HepG2 (cell line): ENCODE data around the gene HLA-DMB. TPM values are rescaled to one million over a fixed set of nuclear protein-coding genes. Genes with fewer than 3 reads are reported as not detected.

Experiments used
- CCAR2 ChIP-seq: fragments of 200-400 bp; formaldehyde crosslinking; optimal IDR thresholded peaks from 2 replicates; pipeline ENCODE3; 2018; ENCODE audit warnings: low read depth, mild to moderate bottlenecking, low read length, moderate library complexity
- DNMT3B ChIP-seq: conservative IDR thresholded peaks from 2 replicates; pipeline ENCODE4 v1.6.1; 2016; ENCODE audit warnings: missing biosample characterization, control low read depth
- ELF1 ChIP-seq: sonication (generic); formaldehyde crosslinking; IDR thresholded peaks from 2 replicates; pipeline ENCODE4 v1.4.0; 2020; ENCODE audit warnings: missing genetic modification reagents
- HHEX ChIP-seq: IDR thresholded peaks from 2 replicates; pipeline ENCODE4 v1.6.1; 2016; ENCODE audit warnings: control low read depth
- KMT2B ChIP-seq: IDR thresholded peaks from 2 replicates; pipeline ENCODE4 v1.6.1; 2016; ENCODE audit warnings: missing genetic modification reagents, missing compliant biosample characterization
- MYNN ChIP-seq: sonication (generic); formaldehyde crosslinking; IDR thresholded peaks from 2 replicates; pipeline ENCODE4 v1.4.0; 2020; ENCODE audit warnings: mild to moderate bottlenecking, low read depth, missing genetic modification reagents
- NFYC ChIP-seq: IDR thresholded peaks from 2 replicates; pipeline ENCODE4 v1.6.1; 2016; ENCODE audit warnings: missing genetic modification reagents, missing compliant biosample characterization
- PHF5A ChIP-seq: IDR thresholded peaks from one replicate; pipeline ENCODE4 v1.6.1; 2018; ENCODE audit warnings: low read depth, missing genetic modification reagents; ENCODE audit not compliant: unreplicated experiment
- RARG ChIP-seq: sonication (generic); formaldehyde crosslinking; IDR thresholded peaks from 2 replicates; pipeline ENCODE4 v1.4.0; 2020; ENCODE audit warnings: low read depth, mild to moderate bottlenecking, missing genetic modification reagents
- SATB2 ChIP-seq: sonication (generic); formaldehyde crosslinking; IDR thresholded peaks from 2 replicates; pipeline ENCODE4 v1.5.0; 2020; ENCODE audit warnings: missing genetic modification reagents
- ZFYVE20 ChIP-seq: sonication (generic); formaldehyde crosslinking; IDR thresholded peaks from 2 replicates; pipeline ENCODE4 v1.8.0; 2023; ENCODE audit warnings: low read depth, mild to moderate bottlenecking, moderate library complexity, missing genetic modification reagents, borderline replicate concordance
- ZNF274 ChIP-seq: sonication (generic); formaldehyde crosslinking; IDR thresholded peaks from 2 replicates; pipeline ENCODE4 v1.5.1; 2020; ENCODE audit warnings: mild to moderate bottlenecking, missing genetic modification reagents
- ZNF354B ChIP-seq: sonication (generic); formaldehyde crosslinking; IDR thresholded peaks from 2 replicates; pipeline ENCODE4 v1.8.0; 2022; ENCODE audit warnings: mild to moderate bottlenecking, missing genetic modification reagents
- ZNF772 ChIP-seq: sonication (generic); formaldehyde crosslinking; IDR thresholded peaks from 2 replicates; pipeline ENCODE4 v1.5.0; 2020; ENCODE audit warnings: mild to moderate bottlenecking, missing genetic modification reagents
- ZNF788 ChIP-seq: sonication (generic); formaldehyde crosslinking; IDR thresholded peaks from 2 replicates; pipeline ENCODE4 v1.5.0; 2020; ENCODE audit warnings: mild to moderate bottlenecking, missing genetic modification reagents, borderline replicate concordance
- ZSCAN22 ChIP-seq: sonication (generic); formaldehyde crosslinking; IDR thresholded peaks from 2 replicates; pipeline ENCODE4 v1.4.0; 2020; ENCODE audit warnings: mild to moderate bottlenecking, missing genetic modification reagents
- polyA plus RNA-seq, 8 experiments: library from polyadenylated mRNA; depleted of rRNA in 3 of 8; stranded (reverse) in 7 of 8; unstranded in 1 of 8; fragments of >200 nt; fragmentation: Illumina TruSeq in 4 of 8; extraction: Trizol in 4 of 8; gene quantifications; 2 replicates each; pipeline versions ENCODE4 v1.2.1 to v1.2.3, GENCODE V29; 2011 to 2016; ENCODE audit warnings: low read depth in 4 of 8, missing spikeins in 1 of 8, mixed read lengths in 1 of 8; ENCODE audit not compliant: insufficient read depth in 1 of 8
- total RNA-seq, 5 experiments: library from RNA; depleted of rRNA; stranded (reverse); fragments of >200 nt; fragmentation: Illumina TruSeq; extraction: Trizol; gene quantifications; 2 replicates each; pipeline ENCODE4 v1.2.3, GENCODE V29; 2016; ENCODE audit warnings: low read depth in 1 of 5
- TF ChIP-seq, protein P1 (sequence below): sonication (generic); formaldehyde crosslinking; IDR thresholded peaks from 2 replicates; pipeline ENCODE4 v1.9.0; 2021; ENCODE audit warnings: missing genetic modification reagents, borderline replicate concordance
- TF ChIP-seq, protein P2 (sequence below): sonication (generic); formaldehyde crosslinking; IDR thresholded peaks from 2 replicates; pipeline ENCODE4 v1.4.0; 2020; ENCODE audit warnings: missing genetic modification reagents
- TF ChIP-seq, protein P3 (sequence below): sonication (generic); formaldehyde crosslinking; IDR thresholded peaks from 2 replicates; pipeline ENCODE4 v1.8.1; 2023; ENCODE audit warnings: mild to moderate bottlenecking, missing genetic modification reagents
- TF ChIP-seq, protein P4 (sequence below): sonication (generic); formaldehyde crosslinking; IDR thresholded peaks from 2 replicates; pipeline ENCODE4 v1.8.0; 2022; ENCODE audit warnings: mild to moderate bottlenecking, missing genetic modification reagents, moderate library complexity
- TF ChIP-seq, protein P5 (sequence below): sonication (generic); formaldehyde crosslinking; IDR thresholded peaks from 2 replicates; pipeline ENCODE4 v1.4.0; 2020; ENCODE audit warnings: mild to moderate bottlenecking, missing genetic modification reagents

Gene HLA-DMB
- total and polyA plus RNA-seq, 2 of the 13 experiments (the other 11 are each of a cell fraction or from before 2014, with no cell fraction given) = not detected

DNA sequence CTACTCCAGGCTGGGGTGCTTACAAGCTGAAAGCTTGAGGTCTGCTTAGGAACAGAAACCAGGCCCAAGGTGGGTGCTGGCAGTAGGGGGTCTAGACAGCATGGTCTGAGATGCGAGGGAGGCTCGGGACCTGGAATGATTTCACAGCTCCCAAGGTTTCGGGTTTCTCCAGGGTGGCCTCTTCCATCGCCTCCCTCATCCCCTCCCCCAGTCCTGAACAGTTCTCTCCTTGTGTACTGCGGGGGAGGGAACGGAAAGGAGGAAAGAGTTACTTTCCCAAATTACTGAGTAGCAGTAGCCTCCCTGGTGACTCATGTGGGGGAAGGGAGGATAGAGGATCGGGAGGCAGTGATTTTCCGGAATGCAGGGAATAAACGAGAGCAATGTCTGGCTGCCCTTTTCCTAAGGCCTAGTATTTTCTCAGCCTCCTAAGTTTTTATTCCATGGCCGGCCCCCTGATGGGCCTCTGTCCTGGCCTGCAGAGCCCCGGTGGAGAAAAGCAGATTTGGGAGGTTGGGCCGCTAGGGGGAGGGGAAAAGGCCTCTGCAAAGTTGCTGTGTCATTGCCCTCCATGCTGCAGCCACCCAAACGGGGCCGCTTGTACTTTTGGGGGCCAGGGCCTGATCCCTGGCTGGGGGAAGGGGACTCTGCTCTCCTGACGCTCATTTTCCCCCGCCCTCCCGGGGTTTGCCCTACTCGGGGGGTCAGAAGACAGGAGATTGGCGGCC lies 29.0 kb upstream of the HLA-DMB start (continued):
- no peak for TF ChIP-seq CCAR2
- TF ChIP-seq KMT2B (CRISPR knock-in tag) = no peak
- no peak for TF ChIP-seq ZNF274 (CRISPR knock-in tag)
- TF ChIP-seq, protein P1, sequence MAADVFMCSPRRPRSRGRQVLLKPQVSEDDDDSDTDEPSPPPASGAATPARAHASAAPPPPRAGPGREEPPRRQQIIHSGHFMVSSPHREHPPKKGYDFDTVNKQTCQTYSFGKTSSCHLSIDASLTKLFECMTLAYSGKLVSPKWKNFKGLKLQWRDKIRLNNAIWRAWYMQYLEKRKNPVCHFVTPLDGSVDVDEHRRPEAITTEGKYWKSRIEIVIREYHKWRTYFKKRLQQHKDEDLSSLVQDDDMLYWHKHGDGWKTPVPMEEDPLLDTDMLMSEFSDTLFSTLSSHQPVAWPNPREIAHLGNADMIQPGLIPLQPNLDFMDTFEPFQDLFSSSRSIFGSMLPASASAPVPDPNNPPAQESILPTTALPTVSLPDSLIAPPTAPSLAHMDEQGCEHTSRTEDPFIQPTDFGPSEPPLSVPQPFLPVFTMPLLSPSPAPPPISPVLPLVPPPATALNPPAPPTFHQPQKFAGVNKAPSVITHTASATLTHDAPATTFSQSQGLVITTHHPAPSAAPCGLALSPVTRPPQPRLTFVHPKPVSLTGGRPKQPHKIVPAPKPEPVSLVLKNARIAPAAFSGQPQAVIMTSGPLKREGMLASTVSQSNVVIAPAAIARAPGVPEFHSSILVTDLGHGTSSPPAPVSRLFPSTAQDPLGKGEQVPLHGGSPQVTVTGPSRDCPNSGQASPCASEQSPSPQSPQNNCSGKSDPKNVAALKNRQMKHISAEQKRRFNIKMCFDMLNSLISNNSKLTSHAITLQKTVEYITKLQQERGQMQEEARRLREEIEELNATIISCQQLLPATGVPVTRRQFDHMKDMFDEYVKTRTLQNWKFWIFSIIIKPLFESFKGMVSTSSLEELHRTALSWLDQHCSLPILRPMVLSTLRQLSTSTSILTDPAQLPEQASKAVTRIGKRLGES (CRISPR knock-in tag) = 0 out of 2 replicates have a peak, but pooled peaks have one; percentile 18
- TF ChIP-seq, protein P2, sequence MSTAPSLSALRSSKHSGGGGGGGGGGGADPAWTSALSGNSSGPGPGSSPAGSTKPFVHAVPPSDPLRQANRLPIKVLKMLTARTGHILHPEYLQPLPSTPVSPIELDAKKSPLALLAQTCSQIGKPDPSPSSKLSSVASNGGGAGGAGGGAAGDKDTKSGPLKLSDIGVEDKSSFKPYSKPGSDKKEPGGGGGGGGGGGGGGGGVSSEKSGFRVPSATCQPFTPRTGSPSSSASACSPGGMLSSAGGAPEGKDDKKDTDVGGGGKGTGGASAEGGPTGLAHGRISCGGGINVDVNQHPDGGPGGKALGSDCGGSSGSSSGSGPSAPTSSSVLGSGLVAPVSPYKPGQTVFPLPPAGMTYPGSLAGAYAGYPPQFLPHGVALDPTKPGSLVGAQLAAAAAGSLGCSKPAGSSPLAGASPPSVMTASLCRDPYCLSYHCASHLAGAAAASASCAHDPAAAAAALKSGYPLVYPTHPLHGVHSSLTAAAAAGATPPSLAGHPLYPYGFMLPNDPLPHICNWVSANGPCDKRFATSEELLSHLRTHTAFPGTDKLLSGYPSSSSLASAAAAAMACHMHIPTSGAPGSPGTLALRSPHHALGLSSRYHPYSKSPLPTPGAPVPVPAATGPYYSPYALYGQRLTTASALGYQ (CRISPR knock-in tag) = 0 out of 2 replicates have a peak, but pooled peaks have one; percentile 16
- TF ChIP-seq, protein P3, sequence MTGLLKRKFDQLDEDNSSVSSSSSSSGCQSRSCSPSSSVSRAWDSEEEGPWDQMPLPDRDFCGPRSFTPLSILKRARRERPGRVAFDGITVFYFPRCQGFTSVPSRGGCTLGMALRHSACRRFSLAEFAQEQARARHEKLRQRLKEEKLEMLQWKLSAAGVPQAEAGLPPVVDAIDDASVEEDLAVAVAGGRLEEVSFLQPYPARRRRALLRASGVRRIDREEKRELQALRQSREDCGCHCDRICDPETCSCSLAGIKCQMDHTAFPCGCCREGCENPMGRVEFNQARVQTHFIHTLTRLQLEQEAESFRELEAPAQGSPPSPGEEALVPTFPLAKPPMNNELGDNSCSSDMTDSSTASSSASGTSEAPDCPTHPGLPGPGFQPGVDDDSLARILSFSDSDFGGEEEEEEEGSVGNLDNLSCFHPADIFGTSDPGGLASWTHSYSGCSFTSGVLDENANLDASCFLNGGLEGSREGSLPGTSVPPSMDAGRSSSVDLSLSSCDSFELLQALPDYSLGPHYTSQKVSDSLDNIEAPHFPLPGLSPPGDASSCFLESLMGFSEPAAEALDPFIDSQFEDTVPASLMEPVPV (CRISPR knock-in tag) = peak; percentile 35; the same call in 1 of the 2 replicates
- no peak; the same call in 1 of the 2 replicates for TF ChIP-seq RARG
- 0 out of 2 replicates have a peak, but pooled peaks have one; percentile 46 for TF ChIP-seq SATB2
- TF ChIP-seq HHEX = no peak
- TF ChIP-seq, protein P4, sequence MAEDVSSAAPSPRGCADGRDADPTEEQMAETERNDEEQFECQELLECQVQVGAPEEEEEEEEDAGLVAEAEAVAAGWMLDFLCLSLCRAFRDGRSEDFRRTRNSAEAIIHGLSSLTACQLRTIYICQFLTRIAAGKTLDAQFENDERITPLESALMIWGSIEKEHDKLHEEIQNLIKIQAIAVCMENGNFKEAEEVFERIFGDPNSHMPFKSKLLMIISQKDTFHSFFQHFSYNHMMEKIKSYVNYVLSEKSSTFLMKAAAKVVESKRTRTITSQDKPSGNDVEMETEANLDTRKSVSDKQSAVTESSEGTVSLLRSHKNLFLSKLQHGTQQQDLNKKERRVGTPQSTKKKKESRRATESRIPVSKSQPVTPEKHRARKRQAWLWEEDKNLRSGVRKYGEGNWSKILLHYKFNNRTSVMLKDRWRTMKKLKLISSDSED (CRISPR knock-in tag) = peak; percentile 14; the same call in 1 of the 2 replicates
- TF ChIP-seq DNMT3B (CRISPR knock-in tag) = no peak
- 0 out of 2 replicates have a peak, but pooled peaks have one; percentile 1 for TF ChIP-seq ZNF772 (CRISPR knock-in tag)
- peak; percentile 53; the same call in 1 of the 2 replicates for TF ChIP-seq ZSCAN22 (CRISPR knock-in tag)
- 0 out of 2 replicates have a peak, but pooled peaks have one; percentile 27 for TF ChIP-seq ZNF354B (CRISPR knock-in tag)
- no peak for TF ChIP-seq ELF1 (CRISPR knock-in tag)
- TF ChIP-seq PHF5A (CRISPR knock-in tag) = no peak
- TF ChIP-seq NFYC (CRISPR knock-in tag) = no peak; the same call in 1 of the 2 replicates
- TF ChIP-seq ZFYVE20 = 0 out of 2 replicates have a peak, but pooled peaks have one; percentile 54
- 0 out of 2 replicates have a peak, but pooled peaks have one; percentile 45 for TF ChIP-seq ZNF788
- TF ChIP-seq, protein P5, sequence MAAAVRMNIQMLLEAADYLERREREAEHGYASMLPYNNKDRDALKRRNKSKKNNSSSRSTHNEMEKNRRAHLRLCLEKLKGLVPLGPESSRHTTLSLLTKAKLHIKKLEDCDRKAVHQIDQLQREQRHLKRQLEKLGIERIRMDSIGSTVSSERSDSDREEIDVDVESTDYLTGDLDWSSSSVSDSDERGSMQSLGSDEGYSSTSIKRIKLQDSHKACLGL (CRISPR knock-in tag) = 0 out of 2 replicates have a peak, but pooled peaks have one; percentile 0
- no peak; the same call in 1 of the 2 replicates for TF ChIP-seq MYNN (CRISPR knock-in tag)
